ENCODE measurements around the gene ALG12.

DNA sequence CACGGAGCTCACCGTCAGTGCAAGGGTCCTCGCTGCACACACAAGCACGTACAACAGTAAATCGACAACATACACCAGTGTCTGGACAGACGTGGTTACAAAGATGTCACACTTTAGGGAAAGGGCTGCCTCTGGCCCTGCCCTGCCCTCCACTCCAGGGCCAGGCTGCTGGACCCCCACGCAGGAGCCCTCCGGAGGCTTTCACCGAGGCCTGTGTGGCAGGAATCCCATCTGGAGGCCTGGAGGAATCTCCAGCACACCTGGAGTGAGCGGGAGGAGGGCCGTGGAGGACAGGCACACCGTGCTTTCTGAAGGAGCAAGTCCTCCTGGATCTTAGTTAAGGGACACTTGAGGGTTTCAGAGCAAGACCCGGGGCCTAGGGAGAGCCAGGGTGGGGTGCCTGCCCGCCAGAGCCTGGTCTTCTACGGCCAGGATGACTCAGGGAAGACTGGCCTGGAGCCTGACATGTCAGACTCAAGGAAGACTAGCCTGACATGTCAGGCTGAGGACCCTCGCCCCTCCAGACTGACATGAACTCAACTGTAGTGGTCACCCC, 40.2 kb upstream of the ALG12 start:
- no peak for TF ChIP-seq SMC3 (IDR thresholded peaks at IDR 0.05; ENCODE audit: low read depth, low read length)
- no peak for TF ChIP-seq POLR2A (IDR thresholded peaks at IDR 0.05; ENCODE audit: low read depth, low read length)
- TF ChIP-seq, protein P1, sequence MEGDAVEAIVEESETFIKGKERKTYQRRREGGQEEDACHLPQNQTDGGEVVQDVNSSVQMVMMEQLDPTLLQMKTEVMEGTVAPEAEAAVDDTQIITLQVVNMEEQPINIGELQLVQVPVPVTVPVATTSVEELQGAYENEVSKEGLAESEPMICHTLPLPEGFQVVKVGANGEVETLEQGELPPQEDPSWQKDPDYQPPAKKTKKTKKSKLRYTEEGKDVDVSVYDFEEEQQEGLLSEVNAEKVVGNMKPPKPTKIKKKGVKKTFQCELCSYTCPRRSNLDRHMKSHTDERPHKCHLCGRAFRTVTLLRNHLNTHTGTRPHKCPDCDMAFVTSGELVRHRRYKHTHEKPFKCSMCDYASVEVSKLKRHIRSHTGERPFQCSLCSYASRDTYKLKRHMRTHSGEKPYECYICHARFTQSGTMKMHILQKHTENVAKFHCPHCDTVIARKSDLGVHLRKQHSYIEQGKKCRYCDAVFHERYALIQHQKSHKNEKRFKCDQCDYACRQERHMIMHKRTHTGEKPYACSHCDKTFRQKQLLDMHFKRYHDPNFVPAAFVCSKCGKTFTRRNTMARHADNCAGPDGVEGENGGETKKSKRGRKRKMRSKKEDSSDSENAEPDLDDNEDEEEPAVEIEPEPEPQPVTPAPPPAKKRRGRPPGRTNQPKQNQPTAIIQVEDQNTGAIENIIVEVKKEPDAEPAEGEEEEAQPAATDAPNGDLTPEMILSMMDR (conservative IDR thresholded peaks at IDR 0.05; ENCODE audit: low read depth, low read length), result no peak
- TF ChIP-seq MAFK (IDR thresholded peaks at IDR 0.05; ENCODE audit: low read depth, low read length), result no peak
- no peak for TF ChIP-seq MAZ (IDR thresholded peaks at IDR 0.05; ENCODE audit: borderline replicate concordance, low read depth, low read length)
- no peak for TF ChIP-seq RFX5 (IDR thresholded peaks at IDR 0.05; ENCODE audit: low read depth, low read length)
- no peak for TF ChIP-seq RAD21 (IDR thresholded peaks at IDR 0.05; ENCODE audit: low read length)
- no peak for TF ChIP-seq NFE2L2 (IDR thresholded peaks at IDR 0.05; ENCODE audit: low read depth, low read length)
- TF ChIP-seq, protein P2, sequence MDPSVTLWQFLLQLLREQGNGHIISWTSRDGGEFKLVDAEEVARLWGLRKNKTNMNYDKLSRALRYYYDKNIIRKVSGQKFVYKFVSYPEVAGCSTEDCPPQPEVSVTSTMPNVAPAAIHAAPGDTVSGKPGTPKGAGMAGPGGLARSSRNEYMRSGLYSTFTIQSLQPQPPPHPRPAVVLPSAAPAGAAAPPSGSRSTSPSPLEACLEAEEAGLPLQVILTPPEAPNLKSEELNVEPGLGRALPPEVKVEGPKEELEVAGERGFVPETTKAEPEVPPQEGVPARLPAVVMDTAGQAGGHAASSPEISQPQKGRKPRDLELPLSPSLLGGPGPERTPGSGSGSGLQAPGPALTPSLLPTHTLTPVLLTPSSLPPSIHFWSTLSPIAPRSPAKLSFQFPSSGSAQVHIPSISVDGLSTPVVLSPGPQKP (IDR thresholded peaks at IDR 0.05; ENCODE audit: borderline replicate concordance, low read depth, low read length), result no peak

All from IMR-90 (cell line).